Stomach (tissue), 4 donors: ENCODE data around the gene GFPT2.

Experiments used
- CTCF ChIP-seq, 7 experiments: fragments of 450-650 bp in 4 of 7; fragments of 200-600 bp in 3 of 7; sonication (generic) in 3 of 7; IDR thresholded peaks; one replicate each; pipeline ENCODE4 v1.5.1; 2016 to 2019; ENCODE audit warnings: antibody characterized with exemption in 7 of 7, control low read depth in 2 of 7, mild to moderate bottlenecking in 1 of 7
- EP300 ChIP-seq: sonication (generic); formaldehyde crosslinking; IDR thresholded peaks from one replicate; pipeline ENCODE4 v1.6.1; 2017; ENCODE audit warnings: antibody characterized with exemption

DNA sequence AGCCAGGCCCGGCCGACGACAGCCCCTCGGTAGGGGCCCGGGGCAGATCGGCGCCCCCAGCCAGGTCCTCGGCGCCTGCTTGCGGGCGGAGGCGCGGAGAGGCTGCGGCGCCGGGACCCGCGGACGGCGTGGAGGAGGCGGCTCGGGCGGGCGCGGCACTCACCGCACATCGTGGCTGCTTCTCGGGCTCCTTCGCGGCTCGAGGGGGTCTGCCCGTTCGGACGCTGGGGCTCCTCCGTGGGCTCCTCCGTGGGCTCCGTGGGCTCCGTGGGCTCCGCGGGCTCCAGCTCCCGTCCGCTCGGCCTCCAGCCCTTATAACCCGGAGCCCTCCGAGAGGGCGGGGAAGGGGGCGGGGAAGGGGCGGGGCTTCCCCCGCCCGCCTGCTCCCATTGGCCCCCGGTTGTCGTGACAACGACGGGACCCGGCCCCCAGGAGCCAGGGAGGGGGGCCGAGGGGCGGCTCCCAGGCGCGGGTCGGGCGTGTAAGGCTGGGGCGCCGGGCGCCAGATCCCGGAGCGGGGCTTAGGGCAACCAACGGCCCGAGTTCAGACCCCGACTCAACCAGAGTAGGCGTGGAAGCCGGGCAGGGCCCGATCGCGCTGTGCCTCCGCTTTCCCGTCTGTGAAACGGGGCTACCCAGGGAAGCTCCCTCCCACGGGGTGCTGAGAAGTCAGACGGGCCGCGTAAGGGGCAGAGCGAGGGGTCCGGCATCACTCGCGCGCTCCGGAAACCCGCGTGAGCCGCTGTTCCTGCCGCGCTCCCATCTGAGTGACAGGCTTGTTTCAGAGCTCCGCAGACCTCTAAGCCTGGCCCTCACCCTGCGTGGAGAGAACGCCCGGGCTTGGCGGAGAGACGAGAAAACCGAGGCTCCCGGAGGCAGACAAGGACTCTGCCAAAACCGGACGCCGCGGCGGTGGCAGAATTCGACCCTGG is at the start of gene GFPT2:
- TF ChIP-seq EP300, result no peak
- no peak for TF ChIP-seq CTCF (IDR thresholded peaks at IDR 0.05)
